H1 (cell line): ENCODE data around the gene GPR83. TPM values are rescaled to one million over a fixed set of nuclear protein-coding genes. Genes with fewer than 3 reads are reported as not detected.

Experiments used
- CTCF ChIA-PET: fragments of 300-600 bp; sonication (Branson Sonifier 250); formaldehyde crosslinking; loops from one replicate; lab custom pipeline; 2021; ENCODE audit not compliant: partially characterized antibody; lab: Charles Lee
- POLR2A ChIA-PET: fragments of 300-600 bp; sonication (Branson Sonifier 250); formaldehyde crosslinking; loops from one replicate; lab custom pipeline; 2021; ENCODE audit warnings: inconsistent platforms; ENCODE audit not compliant: partially characterized antibody; lab: Charles Lee
- DNase-seq, 2 experiments: peaks; one replicate each; pipeline versions ENCODE4 v3.0.0 to v3.0.0-alpha.2; 2010 to 2022; ENCODE audit warnings: low spot score in 2 of 2, low read depth in 1 of 2, mixed read lengths in 1 of 2
- FAIRE-seq: peaks from 2 replicates; lab custom pipeline; 2011; peaks lifted over from hg19 to GRCh38; lab: Jason Lieb, UNC
- H2AFZ ChIP-seq: 2 replicates; pipeline ENCODE4 v1.8.1; 2012; ENCODE audit warnings: low read length, inconsistent platforms
- H2AK5ac ChIP-seq: 2 replicates; pipeline ENCODE4 v1.6.1; 2013; ENCODE audit warnings: low read depth, low read length
- H2BK120ac ChIP-seq: replicated peaks from 2 replicates; pipeline ENCODE3; 2013; ENCODE audit warnings: low read depth, low read length, inconsistent platforms
- H2BK12ac ChIP-seq: 2 replicates; pipeline ENCODE4 v1.6.1; 2013; ENCODE audit warnings: low read depth, low read length
- H2BK15ac ChIP-seq: 2 replicates; pipeline ENCODE4 v1.6.1; 2013; ENCODE audit warnings: low read length
- H2BK20ac ChIP-seq: 2 replicates; pipeline ENCODE4 v1.6.1; 2013; ENCODE audit warnings: low read length
- H2BK5ac ChIP-seq: 2 replicates; pipeline ENCODE4 v1.6.1; 2013; ENCODE audit warnings: low read depth, low read length
- H3K14ac ChIP-seq: 2 replicates; pipeline ENCODE4 v1.6.1; 2013; ENCODE audit warnings: inconsistent platforms; ENCODE audit not compliant: insufficient read length
- H3K18ac ChIP-seq: 2 replicates; pipeline ENCODE4 v1.6.1; 2013; ENCODE audit warnings: low read length; ENCODE audit errors: extremely low read depth
- H3K23ac ChIP-seq: 2 replicates; pipeline ENCODE4 v1.6.1; 2013; ENCODE audit warnings: inconsistent platforms; ENCODE audit not compliant: insufficient read length
- H3K23me2 ChIP-seq: 2 replicates; pipeline ENCODE4 v1.6.1; 2013; ENCODE audit warnings: low read depth, low read length
- H3K27ac ChIP-seq: 2 replicates; pipeline ENCODE4 v1.6.1; 2011; ENCODE audit warnings: low read depth, low read length, inconsistent platforms
- H3K27me3 ChIP-seq, 4 experiments: replicated peaks in 1 of 4; 1 replicate in 1 of 4; 2 replicates in 3 of 4; pipeline versions ENCODE4 v1.6.1 to v1.8.1; 2011 to 2013; ENCODE audit warnings: low read length in 3 of 4, mild to moderate bottlenecking in 3 of 4, inconsistent platforms in 2 of 4, mixed read lengths in 2 of 4, moderate library complexity in 1 of 4; ENCODE audit not compliant: control insufficient read depth in 3 of 4, insufficient read depth in 3 of 4; ENCODE audit errors: extremely low read depth in 1 of 4
- H3K36me3 ChIP-seq, 4 experiments: 2 replicates each; pipeline versions ENCODE4 v1.6.1 to v1.8.1; 2011 to 2013; ENCODE audit warnings: mild to moderate bottlenecking in 4 of 4, low read length in 3 of 4, moderate library complexity in 2 of 4, control low read depth in 1 of 4, inconsistent platforms in 1 of 4; ENCODE audit not compliant: insufficient read depth in 4 of 4, control insufficient read depth in 2 of 4
- H3K4ac ChIP-seq: replicated peaks from 2 replicates; pipeline ENCODE3; 2013; ENCODE audit warnings: low read length, low read depth, mixed read lengths, inconsistent platforms; ENCODE audit not compliant: insufficient read length
- H3K4me1 ChIP-seq, 4 experiments: replicated peaks in 1 of 4; 1 replicate in 1 of 4; 2 replicates in 3 of 4; pipeline versions ENCODE4 v1.6.1 to v1.8.1; 2011 to 2013; ENCODE audit warnings: low read length in 3 of 4, inconsistent platforms in 2 of 4, mixed read lengths in 1 of 4; ENCODE audit not compliant: insufficient read depth in 4 of 4, control insufficient read depth in 3 of 4
- H3K4me2 ChIP-seq, 2 experiments: 2 replicates each; pipeline versions ENCODE4 v1.6.1 to v1.8.1; 2011 to 2013; ENCODE audit warnings: low read depth in 2 of 2, low read length in 2 of 2, control low read depth in 1 of 2, inconsistent platforms in 1 of 2, mild to moderate bottlenecking in 1 of 2; ENCODE audit not compliant: insufficient read depth in 1 of 2
- H3K4me3 ChIP-seq, 4 experiments: fragments of 200-600, 300-600 bp in 1 of 4; sonication (generic), shearing (Covaris generic), sonication (Bioruptor Twin) in 1 of 4; 2 replicates each; pipeline versions ENCODE4 v1.5.1 to v1.8.1; 2011 to 2016; ENCODE audit warnings: low read length in 4 of 4, low read depth in 3 of 4, control low read depth in 2 of 4, inconsistent platforms in 2 of 4, mild to moderate bottlenecking in 2 of 4, mixed read lengths in 1 of 4, moderate library complexity in 1 of 4; ENCODE audit not compliant: insufficient read depth in 2 of 4; ENCODE audit errors: extremely low read depth in 1 of 4
- H3K56ac ChIP-seq: replicated peaks from 2 replicates; pipeline ENCODE3; 2013; ENCODE audit warnings: low read depth, mild to moderate bottlenecking, mixed read lengths, low read length, inconsistent platforms; ENCODE audit not compliant: insufficient read length
- H3K79me1 ChIP-seq: 2 replicates; pipeline ENCODE4 v1.6.1; 2013; ENCODE audit warnings: low read depth, low read length, control low read depth
- H3K79me2 ChIP-seq, 2 experiments: 2 replicates each; pipeline versions ENCODE4 v1.6.1 to v1.8.1; 2012 to 2013; ENCODE audit warnings: low read length in 2 of 2, mild to moderate bottlenecking in 2 of 2, inconsistent platforms in 1 of 2; ENCODE audit not compliant: insufficient read depth in 2 of 2, control insufficient read depth in 1 of 2
- H3K9ac ChIP-seq, 4 experiments: replicated peaks in 1 of 4; 1 replicate in 1 of 4; 2 replicates in 3 of 4; pipeline versions ENCODE4 v1.6.1 to v1.8.1; 2011 to 2013; ENCODE audit warnings: low read depth in 3 of 4, low read length in 3 of 4, control low read depth in 2 of 4, mild to moderate bottlenecking in 2 of 4, moderate library complexity in 2 of 4, inconsistent platforms in 1 of 4; ENCODE audit errors: extremely low read depth in 1 of 4
- H3K9me3 ChIP-seq, 2 experiments: 2 replicates each; pipeline versions ENCODE4 v1.6.1 to v1.8.1; 2012 to 2013; ENCODE audit warnings: mild to moderate bottlenecking in 2 of 2, moderate library complexity in 2 of 2, control low read depth in 1 of 2, inconsistent platforms in 1 of 2, low read depth in 1 of 2, low read length in 1 of 2, mixed read lengths in 1 of 2; ENCODE audit not compliant: insufficient read depth in 2 of 2
- H4K20me1 ChIP-seq, 2 experiments: replicated peaks in 1 of 2; 2 replicates each; pipeline versions ENCODE3 to v1.8.1; 2011 to 2013; ENCODE audit warnings: inconsistent platforms in 2 of 2, low read length in 2 of 2, mild to moderate bottlenecking in 1 of 2; ENCODE audit not compliant: insufficient read depth in 2 of 2, control insufficient read depth in 1 of 2
- H4K5ac ChIP-seq: 2 replicates; pipeline ENCODE4 v1.6.1; 2013; ENCODE audit warnings: low read length, low read depth, mixed read lengths, inconsistent platforms; ENCODE audit not compliant: insufficient read length
- H4K8ac ChIP-seq: 2 replicates; pipeline ENCODE4 v1.8.0; 2013; ENCODE audit warnings: mild to moderate bottlenecking, moderate library complexity, low read length, inconsistent platforms; ENCODE audit not compliant: insufficient read depth; ENCODE audit errors: extremely low read depth
- H4K91ac ChIP-seq: replicated peaks from 2 replicates; pipeline ENCODE3; 2013; ENCODE audit warnings: low read length, mixed read lengths, inconsistent platforms; ENCODE audit not compliant: insufficient read length
- PHF8 ChIP-seq: fragments of 200-600 bp; sonication (generic); conservative IDR thresholded peaks from 2 replicates; pipeline ENCODE4 v1.7.1; 2012; ENCODE audit warnings: low read depth, mild to moderate bottlenecking, inconsistent platforms, low read length, moderate library complexity
- WGBS, 2 experiments: shearing (Covaris generic) in 1 of 2; methylation state at CpG; one replicate each; pipeline versions ENCODE4 v1.1.6 to v1.1.7; 2013 to 2015; ENCODE audit warnings: low lambda C conversion rate in 2 of 2, mixed read lengths in 2 of 2, inconsistent platforms in 1 of 2, low coverage in 1 of 2, missing lambda C conversion rate in 1 of 2; ENCODE audit not compliant: insufficient replicate concordance in 2 of 2, insufficient coverage in 1 of 2, insufficient read length in 1 of 2; ENCODE audit errors: extremely low coverage in 1 of 2, missing lambda C conversion rate in 1 of 2; 5-methylcytosine and 5-hydroxymethylcytosine counted together
- polyA plus RNA-seq, 7 experiments: library from polyadenylated mRNA; depleted of rRNA in 3 of 7; stranded (reverse) in 5 of 7; unstranded in 2 of 7; fragments of >200 nt in 5 of 7; fragments of 200-250 nt in 2 of 7; gene quantifications; 1 replicate in 5 of 7; 2 replicates in 1 of 7; 4 replicates in 1 of 7; pipeline versions ENCODE4 v1.2.1 to v1.2.3, GENCODE V29; 2011 to 2013; ENCODE audit warnings: missing spikeins in 2 of 7, mixed read lengths in 2 of 7
- total RNA-seq: library from RNA; stranded (reverse); fragmentation: NEBNext Ultra II Directional; extraction: Animal tissue kit (Norgen Biotek cat#: 25700); gene quantifications from 2 replicates; pipeline ENCODE4 v1.2.1, GENCODE V29; 2021

The GPR83 gene
- total and polyA plus RNA-seq, 2 of the 8 experiments (the other 6 are each of a cell fraction or from before 2014, with no cell fraction given) = 0.30 to 1.5 TPM

DNA sequence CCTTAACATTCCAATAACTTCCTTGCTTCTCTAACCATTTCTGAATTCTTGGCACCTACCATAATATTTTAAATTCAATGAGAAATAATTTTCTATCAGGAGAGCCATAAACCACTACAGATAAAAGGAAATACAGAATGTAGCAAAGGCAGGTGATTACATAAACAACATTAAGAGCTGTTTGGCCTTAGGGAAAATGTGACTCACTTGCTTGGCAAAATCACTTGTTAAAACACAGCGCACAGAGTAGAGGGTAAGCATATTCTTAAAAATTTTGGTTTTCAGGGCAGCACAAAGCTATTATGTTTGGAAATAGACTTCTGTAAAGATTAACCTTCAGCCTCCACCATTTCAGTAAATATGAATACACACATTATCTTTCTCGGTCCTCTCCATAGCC, 70.4 kb downstream of the GPR83 start:
- DNase-seq = no peak
- Histone ChIP-seq H3K9ac (no peak overlapping the region), H2AK5ac (no peak overlapping the region), H4K5ac (no peak overlapping the region), H3K18ac (no peak overlapping the region), H2BK5ac (no peak overlapping the region), H4K20me1 (no peaks in the 10 kb centered on the region), H3K79me2 (no peaks in the 10 kb centered on the region), H3K4me3 (no peak overlapping the region), H3K36me3 (no peaks in the 10 kb centered on the region), H3K27me3 (no peaks in the 10 kb centered on the region), H2BK120ac (no peak overlapping the region), H4K8ac (no peak overlapping the region), H4K91ac (no peak overlapping the region), H3K23me2 (no peaks in the 10 kb centered on the region), H3K79me1 (no peaks in the 10 kb centered on the region), H3K14ac (no peak overlapping the region), H3K23ac (no peak overlapping the region), H3K9me3 (no peaks in the 10 kb centered on the region), H2AFZ (no peak overlapping the region), H2BK15ac (no peak overlapping the region), H3K4me2 (no peak overlapping the region), H2BK12ac (no peak overlapping the region), H3K4ac (no peak overlapping the region), H3K4me1 (no peaks in the 10 kb centered on the region), H2BK20ac (no peak overlapping the region), H3K56ac (no peak overlapping the region), H3K27ac (no peak overlapping the region)
- ChIA-PET POLR2A (no interaction called here), CTCF (no interaction called here)
- WGBS, 2 experiments = 93% methylated on average over 2 of the region's 2 CpGs; no CpG with 5 or more reads in 1 of the 2 experiments
- FAIRE-seq = no peak
- no peak for TF ChIP-seq PHF8
